Measurements from ENCODE around the gene LITAF. TPM values are rescaled to one million over a fixed set of nuclear protein-coding genes. Genes with fewer than 3 reads are reported as not detected.
A peak's percentile ranks its signal among the peaks of the same experiment; 100 is the strongest.

The LITAF gene
- total RNA-seq, 1 donor from 2014 or later = 71.6 TPM

DNA sequence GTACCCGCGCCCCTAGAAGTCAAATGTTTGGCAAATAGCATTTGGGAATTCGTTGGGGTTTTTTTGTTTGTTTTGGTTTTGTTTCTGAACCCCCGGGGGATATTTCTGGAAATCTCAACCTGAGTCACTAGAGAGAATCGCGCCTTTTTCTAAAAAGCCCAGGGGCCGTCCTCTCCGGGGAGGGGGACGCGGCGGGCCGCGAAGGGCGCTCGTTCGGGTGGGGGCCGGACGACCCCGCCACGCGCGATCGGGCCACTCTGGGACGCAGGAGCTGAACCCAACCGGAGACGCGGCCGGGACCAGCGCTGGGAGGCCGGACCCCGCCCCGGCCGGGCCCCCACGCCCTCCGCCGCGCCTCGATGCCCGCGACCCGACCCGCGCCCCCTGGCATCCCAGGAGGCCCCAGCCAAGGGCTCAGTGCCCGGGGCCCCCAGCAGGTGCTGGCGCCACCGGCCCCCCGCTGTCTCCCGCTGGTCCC, 302 bp downstream of the LITAF start:
- H3K27me3 ChIP-seq (ENCODE audit: control insufficient read depth, insufficient read depth, low read length) = no peaks in the 10 kb centered on the region
- peaks cover 2% of the 10 kb centered on the region for H3K36me3 ChIP-seq (ENCODE audit: control insufficient read depth, insufficient read depth, low read length)
- DNase-seq (ENCODE audit: low read depth) (no peak), FAIRE-seq (no peak)
- TF ChIP-seq, protein P1, sequence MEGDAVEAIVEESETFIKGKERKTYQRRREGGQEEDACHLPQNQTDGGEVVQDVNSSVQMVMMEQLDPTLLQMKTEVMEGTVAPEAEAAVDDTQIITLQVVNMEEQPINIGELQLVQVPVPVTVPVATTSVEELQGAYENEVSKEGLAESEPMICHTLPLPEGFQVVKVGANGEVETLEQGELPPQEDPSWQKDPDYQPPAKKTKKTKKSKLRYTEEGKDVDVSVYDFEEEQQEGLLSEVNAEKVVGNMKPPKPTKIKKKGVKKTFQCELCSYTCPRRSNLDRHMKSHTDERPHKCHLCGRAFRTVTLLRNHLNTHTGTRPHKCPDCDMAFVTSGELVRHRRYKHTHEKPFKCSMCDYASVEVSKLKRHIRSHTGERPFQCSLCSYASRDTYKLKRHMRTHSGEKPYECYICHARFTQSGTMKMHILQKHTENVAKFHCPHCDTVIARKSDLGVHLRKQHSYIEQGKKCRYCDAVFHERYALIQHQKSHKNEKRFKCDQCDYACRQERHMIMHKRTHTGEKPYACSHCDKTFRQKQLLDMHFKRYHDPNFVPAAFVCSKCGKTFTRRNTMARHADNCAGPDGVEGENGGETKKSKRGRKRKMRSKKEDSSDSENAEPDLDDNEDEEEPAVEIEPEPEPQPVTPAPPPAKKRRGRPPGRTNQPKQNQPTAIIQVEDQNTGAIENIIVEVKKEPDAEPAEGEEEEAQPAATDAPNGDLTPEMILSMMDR (IDR thresholded peaks at IDR 0.05; ENCODE audit: insufficient read depth, low read length, severe bottlenecking) = no peak
- H3K4me3 ChIP-seq (ENCODE audit: low read depth, low read length) = peak overlapping the region; percentile 81

DNA sequence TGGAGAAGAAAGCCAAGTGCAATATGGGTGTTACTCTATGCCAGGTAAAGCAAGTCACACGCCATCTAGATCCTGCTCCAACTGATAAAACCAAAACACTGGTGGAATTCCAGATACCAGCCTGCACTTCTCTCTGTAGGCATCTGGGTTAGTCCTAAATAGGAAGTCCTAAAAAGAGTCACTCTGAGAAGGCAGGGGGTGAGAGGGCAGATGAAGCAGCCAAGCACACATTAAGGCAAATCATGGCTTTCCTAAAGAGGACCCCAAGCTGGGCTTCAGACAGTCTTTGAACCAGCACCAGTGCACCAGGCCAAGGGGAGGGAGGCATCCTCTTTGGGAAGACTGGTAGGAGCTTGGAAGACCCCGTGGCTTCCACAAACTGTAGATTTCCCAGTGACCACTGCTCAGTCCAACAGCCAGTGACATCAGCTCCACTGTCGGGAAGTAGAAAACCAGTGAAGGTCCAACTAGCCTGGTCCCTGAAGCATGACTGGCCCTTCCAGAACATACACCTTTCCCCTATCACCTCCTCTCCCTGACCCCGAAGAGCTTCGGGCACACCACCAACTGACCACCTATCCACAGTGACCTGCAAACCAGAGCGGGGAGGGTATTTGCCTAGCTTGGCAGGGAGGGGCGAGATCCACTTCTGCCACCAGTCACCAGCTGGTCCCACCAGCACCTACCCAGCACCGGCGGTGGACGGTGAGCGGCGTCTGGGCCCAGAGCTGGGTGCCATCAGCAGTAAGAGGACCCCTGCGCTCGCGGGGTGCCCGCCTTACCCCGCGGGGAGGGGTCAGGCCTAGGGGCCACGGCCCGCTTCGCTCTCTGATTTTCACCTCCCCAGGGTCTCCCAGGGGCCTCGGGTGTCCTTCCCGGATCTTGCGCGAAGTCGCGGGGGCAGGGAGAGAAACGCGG, 1.0 kb downstream of the LITAF start:
- TF ChIP-seq, protein P1 (IDR thresholded peaks at IDR 0.05; ENCODE audit: insufficient read depth, low read length, severe bottlenecking) = no peak
- DNase-seq (ENCODE audit: low read depth) (no peak), FAIRE-seq (no peak)
- Histone ChIP-seq H3K4me3 (ENCODE audit: low read depth, low read length) (peak overlapping the region; percentile 81), H3K36me3 (ENCODE audit: control insufficient read depth, insufficient read depth, low read length) (peaks cover 5% of the 10 kb centered on the region), H3K27me3 (ENCODE audit: control insufficient read depth, insufficient read depth, low read length) (no peaks in the 10 kb centered on the region)

DNA sequence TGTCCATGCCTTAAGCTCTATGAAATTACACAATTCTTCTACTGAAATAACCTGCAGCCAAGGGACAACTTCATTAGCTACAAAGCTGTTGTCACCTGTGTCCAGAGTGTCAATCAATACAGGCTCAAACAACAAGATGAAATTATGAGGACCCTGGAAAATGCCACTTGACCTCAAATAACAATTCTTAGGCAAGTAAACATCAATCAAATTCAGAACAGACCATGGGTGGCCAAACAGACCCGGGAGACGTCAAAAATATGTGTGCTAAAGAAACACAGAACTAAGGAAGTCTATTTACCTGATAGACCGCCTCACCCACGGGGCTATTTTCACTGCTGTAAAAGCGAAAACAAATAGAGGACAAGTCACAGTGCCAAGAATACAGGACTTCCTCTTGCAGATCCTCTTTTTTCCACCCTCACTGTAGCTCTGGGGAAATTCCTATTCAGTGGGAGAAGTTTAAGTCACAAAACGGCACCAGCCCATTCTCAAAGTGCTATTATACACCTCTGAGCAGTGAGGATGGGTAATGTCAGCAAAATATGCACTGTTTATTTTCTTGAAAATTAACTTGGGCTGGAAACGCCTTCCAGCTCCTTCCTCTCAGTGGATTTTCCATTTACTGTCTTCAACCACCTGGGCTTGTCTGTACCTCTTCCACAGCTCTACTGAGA, 2.7 kb downstream of the LITAF start:
- no peak for FAIRE-seq
- Histone ChIP-seq H3K36me3 (ENCODE audit: control insufficient read depth, insufficient read depth, low read length) (peaks cover 7% of the 10 kb centered on the region), H3K27me3 (ENCODE audit: control insufficient read depth, insufficient read depth, low read length) (no peaks in the 10 kb centered on the region), H3K4me3 (ENCODE audit: low read depth, low read length) (peak overlapping the region; percentile 28)
- TF ChIP-seq, protein P1 (IDR thresholded peaks at IDR 0.05; ENCODE audit: insufficient read depth, low read length, severe bottlenecking) = no peak
- no peak for DNase-seq (ENCODE audit: low read depth)

DNA sequence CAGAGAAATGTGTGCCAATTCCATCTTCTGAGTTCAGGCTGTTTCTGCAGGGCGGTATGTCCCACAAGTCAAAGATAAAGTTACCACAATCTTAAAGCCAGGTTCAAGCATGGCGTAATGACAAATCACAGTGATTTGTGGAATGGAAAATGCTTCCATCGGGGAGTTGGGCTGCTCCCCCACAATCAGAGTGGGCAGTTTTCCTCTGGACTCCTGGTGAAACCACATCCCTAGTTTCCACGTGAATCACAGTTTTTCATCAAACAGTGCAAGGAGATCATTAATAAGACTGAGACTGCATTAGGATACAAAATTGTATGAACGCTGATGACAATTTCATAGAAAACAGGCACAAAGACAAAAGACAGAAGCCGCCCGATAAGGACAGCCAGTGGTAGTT, 3.6 kb downstream of the LITAF start:
- H3K36me3 ChIP-seq (ENCODE audit: control insufficient read depth, insufficient read depth, low read length) = peaks cover 7% of the 10 kb centered on the region
- FAIRE-seq = no peak
- no peak overlapping the region for H3K4me3 ChIP-seq (ENCODE audit: low read depth, low read length)
- TF ChIP-seq, protein P1 (IDR thresholded peaks at IDR 0.05; ENCODE audit: insufficient read depth, low read length, severe bottlenecking) = no peak
- DNase-seq (ENCODE audit: low read depth) = no peak
- H3K27me3 ChIP-seq (ENCODE audit: control insufficient read depth, insufficient read depth, low read length) = no peaks in the 10 kb centered on the region

DNA sequence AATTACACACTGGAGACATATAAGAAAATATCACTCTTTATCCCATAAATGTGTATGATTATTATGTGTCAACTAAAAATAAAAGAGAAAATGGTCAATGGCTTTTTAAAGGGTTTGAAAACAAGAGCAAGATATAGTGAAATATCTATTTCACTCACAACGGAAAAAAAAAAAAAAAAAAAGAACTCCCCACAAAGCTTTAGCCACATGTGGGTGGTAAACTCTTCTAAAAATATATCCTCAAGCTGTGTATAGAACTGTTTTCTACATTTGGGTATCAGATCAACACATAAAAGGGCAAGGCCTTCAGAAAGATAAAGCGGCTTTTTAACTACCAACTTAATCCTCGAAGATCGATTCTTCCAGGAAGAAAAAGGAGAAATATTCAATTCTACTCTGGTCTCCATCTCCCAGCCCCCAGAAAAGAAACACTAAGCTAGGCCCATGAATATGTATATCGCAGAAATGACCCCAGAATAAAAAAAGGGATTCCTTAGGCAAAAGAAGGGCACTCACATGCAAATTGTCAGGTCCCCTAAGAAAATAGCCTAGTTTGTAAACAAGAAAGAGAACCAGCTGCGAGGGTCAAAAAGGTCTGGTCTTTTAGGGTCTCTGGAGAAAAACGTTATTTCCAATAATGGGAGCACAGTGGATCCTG, 4.4 kb downstream of the LITAF start:
- FAIRE-seq (no peak), DNase-seq (ENCODE audit: low read depth) (no peak)
- no peak overlapping the region for H3K4me3 ChIP-seq (ENCODE audit: low read depth, low read length)
- H3K36me3 ChIP-seq (ENCODE audit: control insufficient read depth, insufficient read depth, low read length) = peaks cover 8% of the 10 kb centered on the region
- H3K27me3 ChIP-seq (ENCODE audit: control insufficient read depth, insufficient read depth, low read length) = no peaks in the 10 kb centered on the region
- TF ChIP-seq, protein P1 (IDR thresholded peaks at IDR 0.05; ENCODE audit: insufficient read depth, low read length, severe bottlenecking) = no peak

Measured in bronchial epithelial cell (primary cell).